Hypothalamus (tissue), 51 donors: ENCODE results near the gene NAV3.
A peak's percentile ranks its signal among the peaks of the same experiment; 100 is the strongest.
"Not testable (repeated sequence)": the region's sequence is repeated elsewhere in the genome, so short reads cannot be mapped to it uniquely, and the experiment has no call there.

Experiments used
- DNase-seq, 51 donors: peaks; one replicate each; lab custom pipeline; 2025; lab: John Stamatoyannopoulos, UW

Gene NAV3

GRCh38 chr12:78101113-78101876 is 270.6 kb downstream of the NAV3 start:
- DNase-seq: no peak

GRCh38 chr12:78101946-78102635 is 271.4 kb downstream of the NAV3 start:
- DNase-seq: peak in 1 of 51 donors; percentile 24

GRCh38 chr12:78102801-78103200 is 272.1 kb downstream of the NAV3 start:
- not testable (repeated sequence) for DNase-seq

- DNase-seq: no peak
Observed at GRCh38 chr12:78115889-78116288, 285.2 kb downstream of the NAV3 start.

GRCh38 chr12:78118036-78118435 is 287.3 kb downstream of the NAV3 start:
- peak in 1 of 51 donors; percentile 20 for DNase-seq

GRCh38 chr12:78118486-78118885 is 287.8 kb downstream of the NAV3 start:
- no peak for DNase-seq

- DNase-seq: no peak
Observed at GRCh38 chr12:78119351-78119918, 288.7 kb downstream of the NAV3 start.

GRCh38 chr12:78120306-78120705 is 289.6 kb downstream of the NAV3 start:
- no peak for DNase-seq

- no peak for DNase-seq
Observed at GRCh38 chr12:78120866-78121560, 290.3 kb downstream of the NAV3 start.

GRCh38 chr12:78121969-78122610 is 291.4 kb downstream of the NAV3 start:
- no peak for DNase-seq

- no peak for DNase-seq
Observed at GRCh38 chr12:78128211-78128610, 297.5 kb downstream of the NAV3 start.

- DNase-seq: no peak
Observed at GRCh38 chr12:78143717-78144116, 313.0 kb downstream of the NAV3 start.

GRCh38 chr12:78145398-78145797 is 314.7 kb downstream of the NAV3 start:
- DNase-seq: no peak

GRCh38 chr12:78146365-78146772 is 315.7 kb downstream of the NAV3 start:
- peak in 2 of 51 donors; percentile 1 to 44 for DNase-seq

- no peak for DNase-seq
Observed at GRCh38 chr12:78149459-78149858, 318.8 kb downstream of the NAV3 start.

GRCh38 chr12:78155546-78155945 is 324.9 kb downstream of the NAV3 start:
- no peak for DNase-seq

- no peak for DNase-seq
Observed at GRCh38 chr12:78156751-78157150, 326.1 kb downstream of the NAV3 start.

GRCh38 chr12:78157199-78157598 is 326.5 kb downstream of the NAV3 start:
- no peak for DNase-seq

GRCh38 chr12:78164154-78164553 is 333.5 kb downstream of the NAV3 start:
- no peak for DNase-seq

- DNase-seq: no peak
Observed at GRCh38 chr12:78167510-78167909, 336.8 kb downstream of the NAV3 start.

- DNase-seq: no peak
Observed at GRCh38 chr12:78171061-78171460, 340.4 kb downstream of the NAV3 start.
